B cell (primary cell): Measurements from ENCODE around the gene SLC12A7.

Experiments used
- CTCF ChIP-seq: fragments of 200-600 bp; IDR thresholded peaks from one replicate; pipeline ENCODE4 v1.8.0; 2022; ENCODE audit warnings: antibody characterized with exemption, mild to moderate bottlenecking
- EZH2 ChIP-seq: IDR thresholded peaks from 2 replicates; pipeline ENCODE4 v1.6.1; 2012; ENCODE audit warnings: borderline replicate concordance, low read depth, mild to moderate bottlenecking, moderate library complexity, low read length; ENCODE audit not compliant: insufficient read depth, poor library complexity, severe bottlenecking

DNA sequence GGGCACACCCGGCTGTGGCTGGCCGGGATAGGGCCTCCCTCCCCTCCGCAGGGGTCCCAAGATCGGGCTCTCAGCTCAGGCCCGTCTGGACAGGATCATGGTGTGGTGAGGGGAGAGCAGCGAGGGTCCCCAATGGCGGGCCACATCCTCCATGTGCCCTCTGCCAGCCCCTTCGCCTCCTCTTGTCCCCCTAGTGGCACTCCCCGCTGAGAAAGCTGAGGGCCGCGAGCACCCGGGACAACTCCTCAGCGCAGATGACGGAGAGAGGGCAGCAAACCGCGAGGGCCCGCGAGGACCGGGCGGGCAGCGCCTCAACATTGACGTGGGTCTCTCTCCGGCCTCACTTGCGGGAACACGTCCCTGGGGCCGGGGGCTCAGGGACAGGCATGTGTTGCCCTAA lies 78.7 kb downstream of the SLC12A7 start:
- no peak for TF ChIP-seq CTCF
- no peak for TF ChIP-seq EZH2
